AG09309 (cell line): ENCODE results near the gene ACHE.
A peak's percentile ranks its signal among the peaks of the same experiment; 100 is the strongest.

Experiments
- DNase-seq: peaks from one replicate; pipeline ENCODE4 v3.0.0-alpha.2; 2010; ENCODE audit warnings: low read depth
- H3K4me3 ChIP-seq: 2 replicates; pipeline ENCODE4 v1.5.1; 2011; ENCODE audit warnings: mild to moderate bottlenecking, low read depth, low read length, moderate library complexity; ENCODE audit not compliant: control insufficient read depth
- TF ChIP-seq, protein P1 (sequence below): IDR thresholded peaks from 2 replicates; pipeline ENCODE4 v1.5.1; 2011; ENCODE audit warnings: mild to moderate bottlenecking, low read depth, low read length, inconsistent platforms; ENCODE audit not compliant: insufficient read depth, control insufficient read depth; ENCODE audit errors: missing control alignments

The ACHE gene

DNA sequence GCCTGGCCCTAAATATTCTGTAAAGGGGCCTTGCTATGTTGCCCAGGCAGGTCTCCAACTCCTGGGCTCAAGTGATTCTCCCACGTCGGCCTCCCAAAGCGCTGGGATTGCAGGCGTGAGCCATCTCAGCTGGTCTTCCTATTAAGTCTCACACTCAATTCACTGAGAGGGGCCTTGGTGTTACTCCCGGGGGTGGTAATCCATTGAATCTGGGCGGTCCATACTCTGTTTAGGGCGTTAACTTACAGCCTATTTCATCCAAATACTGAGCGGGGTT is 21.4 kb downstream of the ACHE start:
- DNase-seq: no peak
- H3K4me3 ChIP-seq: peak overlapping the region; percentile 90
- TF ChIP-seq, protein P1, sequence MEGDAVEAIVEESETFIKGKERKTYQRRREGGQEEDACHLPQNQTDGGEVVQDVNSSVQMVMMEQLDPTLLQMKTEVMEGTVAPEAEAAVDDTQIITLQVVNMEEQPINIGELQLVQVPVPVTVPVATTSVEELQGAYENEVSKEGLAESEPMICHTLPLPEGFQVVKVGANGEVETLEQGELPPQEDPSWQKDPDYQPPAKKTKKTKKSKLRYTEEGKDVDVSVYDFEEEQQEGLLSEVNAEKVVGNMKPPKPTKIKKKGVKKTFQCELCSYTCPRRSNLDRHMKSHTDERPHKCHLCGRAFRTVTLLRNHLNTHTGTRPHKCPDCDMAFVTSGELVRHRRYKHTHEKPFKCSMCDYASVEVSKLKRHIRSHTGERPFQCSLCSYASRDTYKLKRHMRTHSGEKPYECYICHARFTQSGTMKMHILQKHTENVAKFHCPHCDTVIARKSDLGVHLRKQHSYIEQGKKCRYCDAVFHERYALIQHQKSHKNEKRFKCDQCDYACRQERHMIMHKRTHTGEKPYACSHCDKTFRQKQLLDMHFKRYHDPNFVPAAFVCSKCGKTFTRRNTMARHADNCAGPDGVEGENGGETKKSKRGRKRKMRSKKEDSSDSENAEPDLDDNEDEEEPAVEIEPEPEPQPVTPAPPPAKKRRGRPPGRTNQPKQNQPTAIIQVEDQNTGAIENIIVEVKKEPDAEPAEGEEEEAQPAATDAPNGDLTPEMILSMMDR: no peak

DNA sequence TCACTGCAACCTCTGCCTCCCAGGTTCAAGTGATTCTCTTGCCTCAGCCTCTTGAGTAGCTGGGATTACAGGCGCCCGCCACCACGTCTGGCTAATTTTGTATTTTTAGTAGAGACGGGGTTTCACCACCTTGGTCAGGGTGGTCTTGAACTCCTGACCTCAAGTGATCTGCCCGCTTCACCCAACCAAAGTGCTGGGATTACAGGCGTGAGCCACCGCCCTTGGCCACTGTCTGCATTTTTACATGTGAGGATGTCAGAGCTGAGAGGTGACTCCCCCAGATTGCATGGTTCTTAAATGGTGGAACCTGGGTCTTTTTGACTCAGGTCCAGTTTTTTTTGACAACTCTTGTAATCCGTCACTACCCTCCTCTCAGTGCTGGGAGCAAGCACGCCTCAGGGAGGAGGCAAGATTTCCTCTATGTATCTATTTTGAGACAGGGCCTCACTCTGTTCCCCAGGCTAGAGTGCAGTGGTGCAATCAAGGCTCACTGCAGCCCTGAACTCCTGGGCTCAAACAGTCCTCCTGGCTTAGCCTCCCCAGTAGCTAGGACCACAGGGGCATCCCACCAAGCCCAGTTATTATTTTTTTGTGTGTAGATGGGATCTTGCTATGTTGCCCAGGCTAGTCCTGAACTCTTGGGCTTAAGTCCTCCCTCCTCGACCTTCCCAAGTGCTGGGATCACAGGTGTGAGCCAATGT is 21.9 kb downstream of the ACHE start:
- peak overlapping the region; percentile 90; the same call in 1 of the 2 replicates for H3K4me3 ChIP-seq
- no peak for DNase-seq
- TF ChIP-seq, protein P1: no peak

DNA sequence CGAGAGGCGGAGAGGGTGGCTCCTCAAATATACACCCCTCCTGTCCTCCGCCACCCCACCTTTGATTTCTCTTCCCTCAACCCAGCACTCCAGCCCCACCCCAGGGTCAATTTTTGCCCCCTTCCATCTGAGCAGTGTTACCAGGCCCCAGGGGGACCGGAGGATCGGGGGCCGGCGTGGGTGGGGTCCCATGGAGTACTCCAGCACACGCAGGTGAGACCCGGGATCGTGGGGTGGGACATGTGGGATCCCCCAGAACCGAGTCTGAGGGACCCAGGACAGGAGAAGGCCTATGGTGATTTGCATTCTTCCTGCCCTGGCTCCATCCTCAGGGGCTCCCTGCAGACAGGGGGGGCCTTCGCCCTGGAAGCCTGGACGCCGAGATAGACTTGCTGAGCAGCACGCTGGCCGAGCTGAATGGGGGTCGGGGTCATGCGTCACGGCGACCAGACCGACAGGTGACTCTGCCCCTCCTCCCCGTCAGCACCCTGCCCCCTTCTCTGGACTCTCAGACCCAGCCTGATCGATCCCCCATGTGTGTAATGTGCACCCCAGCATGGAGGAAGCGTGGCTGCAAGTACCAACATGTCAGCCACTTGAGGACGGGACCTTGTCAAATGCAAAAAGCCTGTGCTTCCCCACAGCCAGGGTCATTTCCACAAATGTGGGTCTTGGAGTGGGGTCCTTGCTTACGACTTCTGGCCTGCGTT is 27.8 kb downstream of the ACHE start:
- H3K4me3 ChIP-seq: peak overlapping the region; percentile 92
- DNase-seq: no peak

DNA sequence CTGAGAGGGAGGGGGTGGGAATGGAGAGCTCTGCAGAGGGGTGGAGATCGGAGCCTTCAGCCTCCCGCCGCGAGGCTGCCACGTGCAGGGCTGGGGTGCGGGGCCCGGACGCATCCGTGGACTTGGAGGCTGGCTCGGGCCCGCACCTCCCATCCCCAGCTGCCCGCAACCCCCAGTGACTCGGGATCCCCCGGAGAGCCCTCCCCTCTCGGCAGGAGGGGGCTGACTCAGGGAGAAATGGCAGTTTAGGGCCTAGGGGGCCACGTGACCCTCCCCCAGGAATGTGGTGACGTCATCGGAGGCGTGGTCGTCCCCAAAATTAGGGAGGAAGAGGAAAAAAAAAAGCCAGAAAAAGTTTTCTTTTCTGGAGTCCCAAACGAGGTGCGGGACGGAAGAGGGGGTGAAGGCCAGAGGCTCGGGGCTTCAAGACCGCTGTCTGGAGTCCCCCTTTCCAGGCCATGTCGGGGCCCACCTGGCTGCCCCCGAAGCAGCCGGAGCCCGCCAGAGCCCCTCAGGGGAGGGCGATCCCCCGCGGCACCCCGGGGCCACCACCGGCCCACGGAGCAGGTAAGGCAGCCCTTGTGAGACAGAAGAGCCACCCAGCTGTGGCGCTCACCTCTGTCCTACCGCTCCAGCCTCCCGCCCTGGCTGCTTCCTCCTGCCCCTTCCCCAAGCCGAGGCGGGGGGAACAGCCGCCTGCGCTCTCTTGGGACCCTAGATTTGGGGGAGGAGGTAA is 28.5 kb downstream of the ACHE start, which contains the start of gene TRIP6:
Gene TRIP6, plus strand, starts transcription at position 348 of the 736 bp plus-strand sequence. Its CDS starts 111 bp downstream, at position 459.
- TF ChIP-seq, protein P1: no peak
- peak within 1 kb of the TSS; percentile 92 for H3K4me3 ChIP-seq
- peak; percentile 86 for DNase-seq

More for the DNA sequence above, 27.8 kb downstream of the ACHE start:
- TF ChIP-seq, protein P1: no peak

- TF ChIP-seq, protein P1: no peak
- peak overlapping the region; percentile 92 for H3K4me3 ChIP-seq
- DNase-seq: no peak
Observed at GRCh38 chr7:100866729-100867039, 29.0 kb downstream of the ACHE start.

DNA sequence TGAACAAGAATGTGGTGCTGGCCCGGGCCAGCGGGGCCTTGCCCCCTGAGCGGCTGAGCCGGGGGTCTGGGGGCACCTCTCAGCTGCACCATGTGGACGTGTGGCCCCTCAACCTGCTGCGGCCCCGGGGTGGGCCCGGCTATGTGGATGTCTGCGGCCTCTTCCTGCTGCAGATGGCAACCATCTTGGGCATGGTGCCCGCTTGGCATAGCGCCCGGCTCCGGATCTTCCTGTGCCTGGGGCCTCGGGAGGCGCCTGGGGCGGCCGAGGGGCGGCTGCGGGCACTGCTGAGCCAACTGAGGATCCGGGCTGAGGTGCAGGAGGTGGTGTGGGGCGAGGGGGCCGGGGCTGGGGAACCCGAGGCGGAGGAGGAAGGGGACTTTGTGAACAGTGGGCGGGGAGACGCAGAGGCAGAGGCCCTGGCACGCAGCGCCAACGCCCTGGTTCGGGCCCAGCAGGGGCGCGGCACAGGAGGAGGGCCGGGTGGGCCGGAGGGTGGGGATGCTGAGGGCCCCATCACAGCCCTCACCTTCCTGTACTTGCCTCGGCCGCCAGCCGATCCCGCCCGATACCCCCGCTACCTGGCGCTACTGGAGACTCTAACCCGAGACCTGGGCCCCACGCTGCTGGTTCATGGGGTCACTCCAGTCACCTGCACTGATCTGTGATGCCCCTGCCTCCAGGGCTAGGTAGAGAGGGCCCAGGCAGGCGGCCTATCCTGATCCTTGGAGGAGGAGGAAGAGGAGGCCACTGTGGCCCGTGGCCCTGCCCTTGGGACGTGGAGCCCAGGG is 29.6 kb downstream of the ACHE start:
- TF ChIP-seq, protein P1: no peak
- no peak for DNase-seq
- H3K4me3 ChIP-seq: peak overlapping the region; percentile 92
